ENCODE data around the gene SESTD1. TPM values are rescaled to one million over a fixed set of nuclear protein-coding genes. Genes with fewer than 3 reads are reported as not detected.

Gene SESTD1
- total RNA-seq, 2 experiments from 2014 or later = 3.2 to 21.4 TPM

- peak overlapping the region; percentile 6; the same call in 1 of the 2 replicates for H2AFZ ChIP-seq (ENCODE audit: low read length)
- intact Hi-C loops (cut with micrococcal nuclease; ENCODE audit: unreplicated experiment) = loop anchor here (5.0 kb wide), 1 partner anchor 66 kb away; no protein-coding TSS in a partner anchor
- H3K9me3 ChIP-seq (ENCODE audit: low read length) = 0 out of 2 replicates have a peak, but pooled peaks cover 3% of the 10 kb centered on the region
- POLR2A ChIA-PET = interaction anchor here (0.7 kb wide), 1 partner anchor 345 kb away, joined by 3 read pairs; no protein-coding TSS in a partner anchor
- no peak overlapping the region for H3K4me3 ChIP-seq (ENCODE audit: low read depth, low read length, poor library complexity, severe bottlenecking)
- no peak overlapping the region for H3K27ac ChIP-seq (ENCODE audit: low read depth, low read length, poor library complexity, severe bottlenecking)
- CTCF ChIA-PET (ENCODE audit: unreplicated experiment) = no interaction called here
- TF ChIP-seq CTCF (conservative IDR thresholded peaks at IDR 0.05; ENCODE audit: low read length) = no peak
- no peak for TF ChIP-seq EZH2phosphoT487 (IDR thresholded peaks at IDR 0.05; ENCODE audit: borderline replicate concordance, low read depth, low read length)
- H3K4me2 ChIP-seq (ENCODE audit: low read length) = peak overlapping the region; percentile 10; the same call in 1 of the 2 replicates
- no peak for DNase-seq (ENCODE audit: low spot score)
- peaks cover 46% of the 10 kb centered on the region for H3K4me1 ChIP-seq (ENCODE audit: insufficient read depth, low read length, poor library complexity, severe bottlenecking)
- H3K36me3 ChIP-seq (ENCODE audit: insufficient read depth, low read length) = no peaks in the 10 kb centered on the region; the same call in 1 of the 2 replicates
- H3K9me2 ChIP-seq (ENCODE audit: insufficient read depth, low read length) = no peaks in the 10 kb centered on the region
- BruUV-seq (replicated peaks) = no TSS peak
- no peaks in the 10 kb centered on the region for H3K79me2 ChIP-seq (ENCODE audit: insufficient read depth, low read depth, low read length)
- H4K20me1 ChIP-seq (ENCODE audit: insufficient read depth, low read length) = no peaks in the 10 kb centered on the region
Measured at GRCh38 chr2:179098080-179098689, 166.4 kb downstream of the SESTD1 start.

GRCh38 chr2:179097131-179097530, 167.5 kb downstream of the SESTD1 start:
- H3K4me3 ChIP-seq (ENCODE audit: low read depth, low read length, poor library complexity, severe bottlenecking) = no peak overlapping the region
- DNase-seq (ENCODE audit: low spot score) = no peak
- ChIA-PET CTCF (ENCODE audit: unreplicated experiment) (interaction anchor here (0.9 kb wide), 1 partner anchor 10 kb away, joined by 3 read pairs; no protein-coding TSS in a partner anchor), POLR2A (no interaction called here)
- intact Hi-C loops (cut with micrococcal nuclease; ENCODE audit: unreplicated experiment) = loop anchor here (5.0 kb wide), 1 partner anchor 65 kb away; no protein-coding TSS in a partner anchor
- no TSS peak for BruUV-seq (replicated peaks)
- H3K9me3 ChIP-seq (ENCODE audit: low read length) = 0 out of 2 replicates have a peak, but pooled peaks cover 3% of the 10 kb centered on the region
- peak overlapping the region; percentile 59; the same call in 1 of the 2 replicates for H3K4me2 ChIP-seq (ENCODE audit: low read length)
- peak overlapping the region; percentile 6; the same call in 1 of the 2 replicates for H2AFZ ChIP-seq (ENCODE audit: low read length)
- peak overlapping the region; percentile 56 for H3K27ac ChIP-seq (ENCODE audit: low read depth, low read length, poor library complexity, severe bottlenecking)
- H3K36me3 ChIP-seq (ENCODE audit: insufficient read depth, low read length) = no peaks in the 10 kb centered on the region; the same call in 1 of the 2 replicates
- H4K20me1 ChIP-seq (ENCODE audit: insufficient read depth, low read length) = no peaks in the 10 kb centered on the region
- no peaks in the 10 kb centered on the region for H3K79me2 ChIP-seq (ENCODE audit: insufficient read depth, low read depth, low read length)
- TF ChIP-seq EZH2phosphoT487 (IDR thresholded peaks at IDR 0.05; ENCODE audit: borderline replicate concordance, low read depth, low read length) = no peak
- TF ChIP-seq CTCF (conservative IDR thresholded peaks at IDR 0.05; ENCODE audit: low read length) = no peak
- H3K4me1 ChIP-seq (ENCODE audit: insufficient read depth, low read length, poor library complexity, severe bottlenecking) = peaks cover 46% of the 10 kb centered on the region
- H3K9me2 ChIP-seq (ENCODE audit: insufficient read depth, low read length) = no peaks in the 10 kb centered on the region
